Astrocyte (in vitro differentiated cells and primary cell): Measurements from ENCODE around the gene CORO7. TPM values are rescaled to one million over a fixed set of nuclear protein-coding genes. Genes with fewer than 3 reads are reported as not detected.

Source experiments
- DNase-seq: peaks from one replicate; pipeline ENCODE4 v3.0.0-alpha.2; 2010; ENCODE audit warnings: low read depth
- FAIRE-seq: peaks from 2 replicates; lab custom pipeline; 2011; peaks lifted over from hg19 to GRCh38; lab: Jason Lieb, UNC
- H2AFZ ChIP-seq: 2 replicates; pipeline ENCODE4 v1.6.0; 2012; ENCODE audit warnings: low read depth, low read length, inconsistent platforms
- H3K27ac ChIP-seq: 2 replicates; pipeline ENCODE4 v1.5.1; 2011; ENCODE audit warnings: low read depth, low read length, inconsistent platforms
- H3K27me3 ChIP-seq: 2 replicates; pipeline ENCODE4 v1.6.0; 2011; ENCODE audit warnings: low read length, inconsistent platforms; ENCODE audit not compliant: insufficient read depth
- H3K36me3 ChIP-seq: 2 replicates; pipeline ENCODE4 v1.5.1; 2011; ENCODE audit warnings: low read length, inconsistent platforms; ENCODE audit not compliant: insufficient read depth
- H3K4me1 ChIP-seq: 2 replicates; pipeline ENCODE4 v1.5.1; 2011; ENCODE audit warnings: low read length, inconsistent platforms; ENCODE audit not compliant: insufficient read depth
- H3K4me2 ChIP-seq: 2 replicates; pipeline ENCODE4 v1.6.0; 2012; ENCODE audit warnings: low read length, inconsistent platforms
- H3K4me3 ChIP-seq: 2 replicates; pipeline ENCODE4 v1.5.1; 2011; ENCODE audit warnings: low read depth, mild to moderate bottlenecking, low read length, inconsistent platforms; ENCODE audit not compliant: insufficient read depth
- H3K79me2 ChIP-seq: 2 replicates; pipeline ENCODE4 v1.6.0; 2012; ENCODE audit warnings: mild to moderate bottlenecking, low read length, inconsistent platforms; ENCODE audit not compliant: insufficient read depth
- H3K9ac ChIP-seq: 2 replicates; pipeline ENCODE4 v1.6.0; 2012; ENCODE audit warnings: mild to moderate bottlenecking, low read length, inconsistent platforms
- H3K9me3 ChIP-seq: 2 replicates; pipeline ENCODE4 v1.5.1; 2012; ENCODE audit warnings: low read depth, mild to moderate bottlenecking, low read length, inconsistent platforms; ENCODE audit not compliant: insufficient read depth
- H4K20me1 ChIP-seq: 2 replicates; pipeline ENCODE4 v1.6.0; 2012; ENCODE audit warnings: low read length, inconsistent platforms; ENCODE audit not compliant: insufficient read depth
- H3K27ac Mint-ChIP-seq: one replicate; pipeline ENCODE4 v1.8.0; 2021; ENCODE audit warnings: mild to moderate bottlenecking, mixed read lengths; ENCODE audit not compliant: unreplicated experiment
- H3K27me3 Mint-ChIP-seq: one replicate; pipeline ENCODE4 v1.8.0; 2021; ENCODE audit warnings: low read depth, mixed read lengths; ENCODE audit not compliant: unreplicated experiment
- H3K36me3 Mint-ChIP-seq: one replicate; pipeline ENCODE4 v1.8.0; 2021; ENCODE audit warnings: low read depth, mixed read lengths; ENCODE audit not compliant: unreplicated experiment
- H3K4me1 Mint-ChIP-seq: one replicate; pipeline ENCODE4 v1.8.0; 2021; ENCODE audit warnings: low read depth, mixed read lengths; ENCODE audit not compliant: unreplicated experiment
- H3K4me3 Mint-ChIP-seq: one replicate; pipeline ENCODE4 v1.8.0; 2021; ENCODE audit warnings: mild to moderate bottlenecking, moderate library complexity, mixed read lengths; ENCODE audit not compliant: unreplicated experiment
- H3K9me3 Mint-ChIP-seq: one replicate; pipeline ENCODE4 v1.8.0; 2021; ENCODE audit warnings: mild to moderate bottlenecking, mixed read lengths; ENCODE audit not compliant: unreplicated experiment
- CTCF ChIP-seq: IDR thresholded peaks from 2 replicates; pipeline ENCODE4 v1.5.1; 2011; ENCODE audit warnings: low read depth, mild to moderate bottlenecking, inconsistent platforms, low read length, moderate library complexity; ENCODE audit not compliant: insufficient read depth
- EZH2 ChIP-seq: IDR thresholded peaks from 2 replicates; pipeline ENCODE4 v1.6.1; 2012; ENCODE audit warnings: mild to moderate bottlenecking, low read length, inconsistent platforms; ENCODE audit not compliant: insufficient read depth
- total RNA-seq: library from RNA; stranded (reverse); gene quantifications from 2 replicates; pipeline ENCODE4 v1.2.1, GENCODE V29; 2021

The CORO7 gene
- total RNA-seq, 1 donor from 2014 or later: 26.4 TPM

- H3K27ac Mint-ChIP-seq: no peak overlapping the region
- H3K27me3 Mint-ChIP-seq: no peaks in the 10 kb centered on the region
- H3K4me3 ChIP-seq: no peak overlapping the region
- H3K4me2 ChIP-seq: no peak overlapping the region
- peaks cover 12% of the 10 kb centered on the region for H4K20me1 ChIP-seq
- H3K4me3 Mint-ChIP-seq: no peak overlapping the region
- no peaks in the 10 kb centered on the region for H3K4me1 ChIP-seq
- no peak overlapping the region for H2AFZ ChIP-seq
- no peak for TF ChIP-seq EZH2
- TF ChIP-seq CTCF: no peak
- H3K9ac ChIP-seq: no peak overlapping the region
- peaks cover 14% of the 10 kb centered on the region for H3K36me3 Mint-ChIP-seq
- H3K27me3 ChIP-seq: no peaks in the 10 kb centered on the region
- H3K79me2 ChIP-seq: peaks cover 35% of the 10 kb centered on the region
- H3K4me1 Mint-ChIP-seq: peaks cover 3% of the 10 kb centered on the region
- H3K27ac ChIP-seq: no peak overlapping the region
- H3K9me3 ChIP-seq: no peaks in the 10 kb centered on the region
- DNase-seq: no peak
- peaks cover 44% of the 10 kb centered on the region for H3K36me3 ChIP-seq
- H3K9me3 Mint-ChIP-seq: no peaks in the 10 kb centered on the region
- FAIRE-seq: no peak
These were observed 19.1 kb upstream of the CORO7 start for GRCh38 chr16:4435337-4436067.

GRCh38 chr16:4433914-4434787 is 17.8 kb upstream of the CORO7 start:
- TF ChIP-seq CTCF (no peak), EZH2 (no peak)
- FAIRE-seq: no peak
- Histone ChIP-seq H3K27ac (no peak overlapping the region), H3K4me3 (no peak overlapping the region), H4K20me1 (peaks cover 18% of the 10 kb centered on the region), H3K27me3 (no peaks in the 10 kb centered on the region), H2AFZ (no peak overlapping the region), H3K4me2 (no peak overlapping the region), H3K9me3 (no peaks in the 10 kb centered on the region), H3K9ac (no peak overlapping the region), H3K36me3 (peaks cover 36% of the 10 kb centered on the region), H3K4me1 (no peaks in the 10 kb centered on the region), H3K79me2 (peaks cover 48% of the 10 kb centered on the region)
- H3K4me3 Mint-ChIP-seq: no peak overlapping the region
- no peaks in the 10 kb centered on the region for H3K9me3 Mint-ChIP-seq
- DNase-seq: no peak
- no peaks in the 10 kb centered on the region for H3K27me3 Mint-ChIP-seq
- peaks cover 3% of the 10 kb centered on the region for H3K4me1 Mint-ChIP-seq
- peaks cover 14% of the 10 kb centered on the region for H3K36me3 Mint-ChIP-seq
- H3K27ac Mint-ChIP-seq: no peak overlapping the region
